ENCODE measurements around the gene CADM3.

Gene CADM3

DNA sequence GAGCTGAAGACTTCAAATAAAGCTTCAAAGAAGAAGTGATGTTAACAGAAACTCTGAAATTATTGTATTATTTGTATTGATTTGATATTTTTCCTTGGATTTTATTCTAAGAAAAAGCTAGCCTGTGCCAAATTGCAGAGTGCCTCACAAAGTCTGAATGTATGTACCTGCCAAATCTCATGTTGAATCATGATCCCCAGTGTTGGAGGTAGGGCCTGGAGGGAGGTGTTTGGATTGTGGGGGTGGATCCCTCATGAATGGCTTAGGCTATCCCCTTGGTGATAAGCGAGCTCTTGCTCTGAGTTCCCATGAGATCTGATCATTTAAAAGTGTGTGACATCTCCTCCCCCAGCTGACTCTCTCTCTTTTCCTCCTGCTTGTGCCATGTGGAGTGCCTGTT lies 76.9 kb downstream of the CADM3 start:
- Histone ChIP-seq H3K9me3 (ENCODE audit: control insufficient read depth, low read length) (no peaks in the 10 kb centered on the region), H3K4me1 (ENCODE audit: control insufficient read depth, insufficient read depth, low read length, poor library complexity, severe bottlenecking) (no peaks in the 10 kb centered on the region), H3K4me3 (ENCODE audit: insufficient read depth, low read depth, low read length, poor library complexity, severe bottlenecking) (no peak overlapping the region), H3K36me3 (ENCODE audit: control insufficient read depth, insufficient read depth, low read length) (no peaks in the 10 kb centered on the region), H3K27ac (ENCODE audit: insufficient read depth, low read length, poor library complexity, severe bottlenecking) (no peak overlapping the region), H3K27me3 (replicated peaks; ENCODE audit: control insufficient read depth, insufficient read depth, low read length, poor library complexity, severe bottlenecking) (no peaks in the 10 kb centered on the region)
- DNase-seq, result no peak

DNA sequence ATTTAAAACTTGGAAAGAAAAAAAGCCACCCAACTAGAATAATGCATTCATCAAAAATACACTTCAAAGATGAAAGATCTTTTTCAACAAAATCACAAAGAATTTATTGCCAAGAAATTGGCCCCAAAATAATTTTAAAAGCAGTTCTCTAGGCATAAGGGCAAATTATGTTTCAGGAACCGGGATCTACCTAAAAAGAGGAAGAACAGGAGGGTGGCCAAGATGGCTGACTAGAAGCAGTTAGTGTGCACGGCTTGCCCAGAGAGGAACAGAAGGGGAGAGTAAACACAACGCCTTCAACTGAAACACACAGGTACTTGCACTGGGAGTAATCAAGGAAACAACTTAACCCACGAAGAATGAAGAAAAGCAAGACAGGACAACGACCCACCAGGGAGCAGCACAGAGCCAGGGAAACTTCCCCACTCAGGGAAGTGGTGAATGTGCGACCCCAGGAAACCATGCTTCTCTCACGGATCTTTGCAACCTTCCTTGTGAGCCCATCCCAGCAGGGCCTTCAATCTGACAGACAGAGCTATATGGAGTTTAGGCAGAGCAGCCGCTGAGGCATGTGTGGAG lies 79.3 kb downstream of the CADM3 start:
- Histone ChIP-seq H3K27me3 (replicated peaks; ENCODE audit: control insufficient read depth, insufficient read depth, low read length, poor library complexity, severe bottlenecking) (no peaks in the 10 kb centered on the region), H3K9me3 (ENCODE audit: control insufficient read depth, low read length) (no peaks in the 10 kb centered on the region), H3K4me1 (ENCODE audit: control insufficient read depth, insufficient read depth, low read length, poor library complexity, severe bottlenecking) (no peaks in the 10 kb centered on the region), H3K36me3 (ENCODE audit: control insufficient read depth, insufficient read depth, low read length) (no peaks in the 10 kb centered on the region), H3K27ac (ENCODE audit: insufficient read depth, low read length, poor library complexity, severe bottlenecking) (no peak overlapping the region), H3K4me3 (ENCODE audit: insufficient read depth, low read depth, low read length, poor library complexity, severe bottlenecking) (no peak overlapping the region)
- DNase-seq, result no peak

All from effector memory CD4-positive, alpha-beta T cell (primary cell).